HG03575 (cell line): ENCODE data around the gene HBEGF.
"Not testable (repeated sequence)": the region's sequence is repeated elsewhere in the genome, so short reads cannot be mapped to it uniquely, and the experiment has no call there.

ENCODE experiments used
- ATAC-seq: cut with Tn5 transposase; IDR thresholded peaks from one replicate; pipeline ENCODE4 v1.9.1; 2021; ENCODE audit not compliant: unreplicated experiment, insufficient number of reproducible peaks, low FRiP score; ENCODE audit errors: extremely low read depth

Gene HBEGF

DNA sequence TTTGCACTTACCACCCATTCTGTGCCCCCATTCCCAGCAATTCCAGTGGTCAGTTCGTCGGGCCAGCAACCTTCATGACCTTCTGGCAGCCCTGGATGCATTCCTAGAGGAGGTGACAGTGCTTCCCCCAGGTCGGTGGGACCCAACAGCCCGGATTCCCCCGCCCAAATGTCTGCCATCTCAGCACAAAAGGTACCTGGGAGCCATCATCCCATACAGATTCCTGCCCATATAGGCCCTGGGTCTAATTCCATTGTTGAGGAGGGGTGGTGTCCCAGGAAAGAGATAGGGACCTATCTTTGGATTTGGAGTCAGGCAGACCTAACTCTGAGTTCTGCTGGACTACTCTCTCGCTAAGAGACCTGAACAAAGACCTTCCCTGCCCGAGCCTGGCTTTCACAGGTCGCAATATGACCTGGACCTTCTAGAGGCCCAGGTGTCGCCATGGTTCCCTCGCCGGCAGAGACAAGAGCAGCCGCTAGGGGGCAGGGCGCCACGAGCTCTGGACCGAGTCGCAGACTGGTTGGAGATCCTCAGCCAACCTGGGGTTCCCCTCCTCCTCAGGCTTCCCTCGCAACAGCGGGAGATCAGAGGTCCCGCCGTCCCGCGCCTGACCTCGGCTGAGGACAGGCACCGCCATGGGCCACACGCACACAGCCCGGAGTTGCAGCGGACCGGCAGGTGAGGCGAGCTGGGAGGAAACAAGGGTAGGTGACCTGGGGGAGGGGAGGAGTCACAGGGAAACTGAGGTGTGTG, 16.6 kb upstream of the HBEGF start:
- ATAC-seq: no peak

DNA sequence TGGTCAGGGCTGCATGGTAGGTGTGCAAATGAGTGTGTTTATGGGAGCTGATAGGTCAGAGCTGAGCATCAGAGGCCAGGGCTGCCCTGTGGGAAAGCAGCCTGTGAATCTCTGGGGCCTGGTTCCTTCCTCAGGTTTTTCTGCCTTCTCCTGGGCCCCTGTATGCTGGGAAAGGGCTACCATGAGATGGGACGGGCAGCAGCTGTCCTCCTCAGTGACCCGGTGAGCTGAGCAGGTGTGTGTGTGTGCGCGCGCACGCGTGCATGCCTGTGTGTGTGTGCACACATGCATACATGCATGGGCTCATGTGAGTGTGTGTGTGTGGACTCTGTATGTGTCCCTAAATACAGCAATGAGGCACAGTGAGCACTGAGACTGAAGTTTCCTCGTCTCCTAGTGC, 15.9 kb upstream of the HBEGF start:
- ATAC-seq: no peak

DNA sequence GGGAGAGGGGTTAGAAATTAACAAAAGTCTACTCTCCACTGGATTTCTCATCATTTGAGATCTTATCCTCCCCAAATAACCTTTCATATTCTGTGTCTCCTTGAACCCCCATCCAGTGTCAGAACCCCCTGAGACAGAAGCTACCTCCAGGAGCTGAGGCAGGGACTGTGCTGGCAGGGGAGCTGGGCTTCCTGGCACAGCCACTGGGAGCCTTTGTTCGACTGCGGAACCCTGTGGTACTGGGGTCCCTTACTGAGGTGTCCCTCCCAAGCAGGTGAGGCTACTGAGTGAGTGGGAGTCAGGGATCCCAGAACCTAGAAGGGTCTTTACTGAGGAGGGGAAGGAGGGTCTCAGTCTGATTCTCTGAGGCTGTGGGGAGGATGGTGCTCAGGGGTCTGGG, 15.5 kb upstream of the HBEGF start:
- no peak for ATAC-seq

DNA sequence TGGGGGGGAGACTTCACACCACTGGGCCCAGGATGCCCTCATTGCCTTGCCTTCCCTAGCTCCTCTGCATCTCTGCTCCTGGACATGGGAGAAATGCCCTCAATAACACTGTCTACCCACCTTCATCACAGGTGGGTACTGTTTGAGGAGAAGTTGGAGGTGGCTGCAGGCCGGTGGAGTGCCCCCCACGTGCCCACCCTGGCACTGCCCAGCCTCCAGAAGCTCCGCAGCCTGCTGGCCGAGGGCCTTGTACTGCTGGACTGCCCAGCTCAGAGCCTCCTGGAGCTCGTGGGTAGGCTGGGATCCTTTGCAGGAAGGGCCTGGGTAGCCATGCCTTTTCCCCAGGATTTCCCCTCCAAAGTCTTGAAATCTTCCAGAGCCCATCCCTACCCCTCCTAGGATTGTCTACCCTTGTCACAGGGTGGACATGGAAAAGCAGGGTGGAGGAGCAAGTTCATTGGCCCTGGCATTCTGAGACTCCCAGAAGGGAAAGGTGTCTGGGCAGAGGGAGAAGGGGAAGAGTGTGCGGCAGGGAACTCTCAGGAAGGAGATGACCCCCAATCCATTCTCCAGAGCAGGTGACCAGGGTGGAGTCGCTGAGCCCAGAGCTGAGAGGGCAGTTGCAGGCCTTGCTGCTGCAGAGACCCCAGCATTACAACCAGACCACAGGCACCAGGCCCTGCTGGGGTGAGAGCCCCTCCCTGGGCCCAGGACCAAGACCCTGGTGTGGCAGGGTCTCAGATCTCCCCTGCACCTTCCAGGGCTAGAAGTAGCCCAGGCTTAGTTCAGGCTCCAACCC, 14.5 kb upstream of the HBEGF start:
- ATAC-seq: no peak

DNA sequence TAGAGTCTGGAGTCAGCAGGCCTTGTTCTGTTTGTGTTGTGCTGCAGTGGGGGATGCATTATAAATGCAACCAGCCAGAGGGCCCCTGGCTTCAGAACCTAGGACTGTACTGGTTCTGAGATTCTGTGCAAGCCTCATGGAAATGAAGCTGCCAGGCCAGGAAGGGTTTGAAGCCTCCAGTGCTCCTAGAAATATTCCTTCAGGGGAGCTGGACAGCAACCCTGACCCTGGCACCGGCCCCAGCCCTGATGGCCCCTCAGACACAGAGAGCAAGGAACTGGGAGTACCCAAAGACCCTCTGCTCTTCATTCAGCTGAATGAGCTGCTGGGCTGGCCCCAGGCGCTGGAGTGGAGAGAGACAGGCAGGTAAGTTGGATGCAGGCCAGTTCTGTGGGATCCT, 13.7 kb upstream of the HBEGF start, which contains the start of gene SLC4A9:
TSS of gene SLC4A9 (plus strand) at position 94 of the 400 bp plus-strand sequence. CDS start at position 137, 43 bp downstream.
- no peak for ATAC-seq

DNA sequence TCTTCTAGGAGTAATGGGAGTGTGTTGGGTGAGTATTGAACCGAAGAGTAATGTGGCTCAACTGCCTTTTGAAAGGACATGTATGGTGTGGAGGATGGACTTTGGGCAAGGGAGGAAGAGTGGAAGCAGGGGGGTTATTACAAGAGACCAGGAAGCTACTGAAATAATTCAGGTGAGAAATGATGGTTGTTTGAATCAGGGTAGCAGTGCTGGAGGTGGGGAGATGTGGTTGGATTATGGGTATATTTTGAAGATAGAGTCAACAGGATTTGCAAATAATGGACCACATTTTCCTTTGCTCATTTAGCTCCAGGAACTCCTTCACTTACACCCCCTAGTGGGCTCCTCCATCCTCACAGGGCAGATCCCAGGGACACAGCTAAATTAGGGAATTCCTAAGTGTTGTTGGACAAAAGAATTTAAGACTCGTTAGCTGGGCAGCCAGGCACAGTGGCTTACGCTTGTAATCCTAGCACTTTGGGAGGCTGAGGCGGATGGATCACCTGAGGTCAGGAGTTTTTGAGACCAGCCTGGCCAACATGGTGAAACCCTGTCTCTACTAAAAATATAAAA, 12.4 kb upstream of the HBEGF start:
- no peak for ATAC-seq

DNA sequence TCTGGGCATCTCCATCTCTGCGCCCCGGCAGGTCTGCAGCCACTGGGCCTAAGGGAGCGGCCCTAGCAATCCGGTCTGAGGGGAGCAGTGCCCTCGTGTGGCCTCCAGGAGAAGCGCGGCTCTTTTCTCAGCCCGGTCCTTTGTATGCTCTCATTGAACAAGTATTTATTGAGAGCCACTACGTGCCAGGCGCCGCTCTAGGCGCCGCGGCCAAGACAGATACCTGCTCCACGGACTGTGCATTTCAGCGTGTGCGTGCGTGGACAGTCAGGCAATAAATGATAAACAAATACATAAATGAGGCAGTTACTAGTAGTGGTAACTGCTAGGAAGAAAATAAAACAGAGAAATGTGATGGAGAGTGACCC, 11.3 kb upstream of the HBEGF start:
- peak; percentile 70 for ATAC-seq

DNA sequence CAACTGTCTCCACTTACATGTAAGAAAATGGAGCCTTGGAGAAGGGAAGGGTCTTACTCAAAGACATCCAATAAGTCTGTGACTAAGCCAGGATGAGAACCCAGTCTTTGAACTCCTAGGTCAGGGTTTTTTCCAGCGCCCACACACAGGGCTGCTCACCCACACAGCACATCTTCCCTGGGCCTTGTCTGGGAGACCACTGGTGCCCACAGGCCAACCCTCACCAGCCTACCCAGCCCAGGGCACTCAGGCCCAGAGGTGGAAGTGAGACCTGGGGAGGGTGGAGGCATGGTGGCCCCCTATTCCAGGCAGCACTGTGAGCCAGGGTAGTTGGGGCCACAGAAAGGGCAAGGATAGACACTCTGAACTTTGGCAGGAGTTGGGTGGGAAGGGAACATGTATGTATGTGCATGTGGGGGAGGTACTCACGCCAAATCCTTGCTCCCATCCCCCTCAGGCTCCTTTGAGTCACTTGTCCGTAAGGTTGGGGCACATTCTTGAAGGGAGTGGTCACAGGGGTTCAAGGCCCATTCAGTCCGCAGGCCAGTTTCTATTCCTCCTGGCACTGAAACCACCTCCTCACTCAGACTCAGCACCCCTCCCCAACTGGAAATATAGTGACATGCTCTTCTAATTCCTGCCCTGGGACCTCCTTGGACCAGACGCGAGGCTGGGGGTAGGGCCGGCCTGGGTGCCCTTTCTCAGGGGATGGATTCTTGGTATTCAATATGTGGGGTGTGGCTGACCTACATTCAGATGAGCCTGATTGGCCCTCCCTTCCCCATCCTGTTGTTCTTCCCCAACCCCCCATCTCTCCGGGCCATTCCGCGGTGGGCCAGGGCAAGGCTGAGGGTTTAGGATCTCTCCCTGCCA, 10.7 kb upstream of the HBEGF start:
- ATAC-seq: no peak

DNA sequence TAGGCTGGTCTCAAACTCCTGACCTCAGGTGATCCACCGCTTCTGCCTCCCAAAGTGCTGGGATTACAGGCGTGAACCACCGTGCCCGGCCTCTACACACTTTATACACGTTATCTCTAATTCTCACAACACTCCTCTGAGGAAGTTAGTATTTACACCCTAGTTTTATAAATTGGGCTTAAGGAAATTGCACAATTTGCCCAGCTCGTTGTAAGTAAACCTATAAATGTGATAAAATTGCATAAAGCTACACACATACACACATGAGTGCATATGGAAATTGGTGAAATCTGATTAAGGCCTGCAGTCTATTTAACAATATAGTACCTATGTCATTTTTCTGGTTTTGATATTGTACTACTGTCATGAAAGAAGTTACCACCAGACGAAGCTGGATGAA, 9.1 kb upstream of the HBEGF start:
- ATAC-seq: no peak

DNA sequence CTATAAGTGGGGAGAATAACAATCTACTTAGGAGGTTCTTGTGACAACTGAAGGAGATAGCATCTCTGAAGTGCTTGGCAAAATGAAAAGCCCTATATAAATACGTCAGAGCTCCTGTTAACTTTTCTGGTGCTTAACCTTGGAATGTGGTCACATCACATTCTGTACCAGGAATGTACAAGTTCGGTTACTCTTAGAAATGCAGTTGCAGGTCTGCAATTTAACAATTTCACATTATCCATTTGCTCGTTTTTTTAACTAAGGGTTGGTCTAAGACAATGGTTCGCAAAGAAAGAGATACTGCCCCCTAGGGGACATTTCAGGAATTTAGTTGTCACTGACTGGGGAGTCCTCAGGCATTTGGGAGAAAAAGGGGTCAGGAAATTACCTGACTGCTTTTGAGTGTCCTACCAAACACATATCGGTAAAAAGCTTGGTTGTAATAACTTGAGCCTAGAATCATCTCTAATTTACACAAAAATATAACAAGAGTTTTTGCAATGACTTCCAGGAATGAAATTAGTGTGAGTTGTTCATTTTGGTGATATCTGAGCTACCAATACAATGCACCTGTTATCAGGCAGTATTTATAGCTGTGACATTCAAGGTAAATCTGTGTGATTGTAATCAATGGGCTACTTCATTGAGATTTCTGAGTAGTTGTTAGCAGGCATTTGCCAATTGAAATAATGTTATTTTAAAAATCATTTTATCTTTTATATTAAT, 5.4 kb upstream of the HBEGF start:
- no peak for ATAC-seq

DNA sequence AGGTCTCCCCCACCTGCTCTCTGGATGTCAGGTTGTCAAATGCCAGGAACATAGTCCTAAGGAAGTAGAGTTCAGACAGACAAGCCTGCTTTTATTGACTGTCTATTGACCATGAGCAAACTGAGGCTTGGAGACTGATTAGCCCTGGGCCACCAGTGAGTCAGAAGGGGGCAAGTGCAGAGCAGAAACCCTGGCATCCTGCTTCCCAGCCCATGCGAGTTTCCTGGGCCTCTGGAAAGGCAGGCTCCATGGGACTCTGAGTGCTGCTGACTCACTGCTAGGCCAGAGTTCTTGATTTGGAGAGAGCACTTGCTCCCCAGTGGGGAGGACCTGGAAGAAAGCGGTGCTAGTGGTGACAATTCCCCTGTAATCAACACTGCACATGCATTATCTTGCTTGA, 2.8 kb upstream of the HBEGF start:
- no peak for ATAC-seq

DNA sequence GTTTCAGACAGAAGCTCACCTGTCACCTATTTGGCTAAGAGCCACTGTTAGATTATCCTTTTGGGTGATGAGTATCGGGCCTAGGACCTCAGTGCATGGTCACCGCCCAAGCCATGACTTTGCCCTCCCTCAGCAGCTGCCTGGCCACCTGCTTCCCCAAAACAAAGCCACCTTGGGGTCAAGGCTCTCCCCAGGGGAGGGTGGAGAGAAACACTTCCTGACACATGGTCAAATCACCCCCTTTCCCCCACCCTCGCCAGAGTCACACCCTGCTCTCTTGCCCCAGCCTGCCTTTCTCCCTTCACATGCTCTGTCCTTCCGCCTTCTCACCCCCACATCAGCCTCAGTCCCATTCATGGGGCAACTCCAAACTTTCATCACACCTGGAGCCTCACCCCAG, 1.7 kb upstream of the HBEGF start:
- no peak for ATAC-seq

DNA sequence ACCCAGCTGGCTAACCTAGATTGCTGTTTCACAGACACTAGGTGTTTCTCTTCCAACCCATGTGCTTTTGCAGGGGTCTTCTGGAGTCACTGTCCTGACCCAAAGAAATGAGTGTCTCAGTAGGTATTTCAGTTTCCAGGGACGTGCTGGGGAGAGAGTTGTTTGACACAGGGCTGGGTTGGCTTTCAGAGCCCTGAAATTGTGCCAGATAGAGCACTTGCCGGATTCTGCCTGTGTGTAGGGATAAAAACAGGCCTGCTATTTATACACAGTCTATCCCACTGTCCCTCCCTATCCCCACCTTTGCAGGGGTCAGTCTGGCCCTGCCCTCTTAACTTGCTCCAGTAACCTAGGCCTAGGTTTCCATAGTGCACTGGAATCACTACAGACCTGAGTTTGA, 957 bp upstream of the HBEGF start:
- no peak for ATAC-seq

DNA sequence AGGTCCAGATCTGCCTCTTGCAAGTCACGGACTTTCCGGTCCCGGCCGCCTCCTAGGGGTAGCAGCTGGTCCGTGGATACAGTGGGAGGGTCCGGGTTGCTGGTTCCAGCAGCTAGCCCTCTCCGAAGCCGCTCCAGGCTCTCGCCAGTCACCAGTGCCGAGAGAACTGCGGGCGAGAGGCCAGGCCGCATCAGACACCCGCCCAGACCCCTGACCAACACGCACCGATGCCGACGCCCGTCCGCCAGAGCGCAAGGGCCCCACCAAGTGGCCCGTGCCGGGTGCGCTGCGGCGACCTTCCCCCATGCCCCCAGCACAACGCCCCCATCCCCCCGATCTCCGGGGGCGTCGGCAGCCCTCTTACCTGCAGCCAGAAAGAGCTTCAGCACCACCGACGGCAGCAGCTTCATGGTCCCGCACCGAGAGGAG, 470 bp downstream of the HBEGF start:
- ATAC-seq: no peak

DNA sequence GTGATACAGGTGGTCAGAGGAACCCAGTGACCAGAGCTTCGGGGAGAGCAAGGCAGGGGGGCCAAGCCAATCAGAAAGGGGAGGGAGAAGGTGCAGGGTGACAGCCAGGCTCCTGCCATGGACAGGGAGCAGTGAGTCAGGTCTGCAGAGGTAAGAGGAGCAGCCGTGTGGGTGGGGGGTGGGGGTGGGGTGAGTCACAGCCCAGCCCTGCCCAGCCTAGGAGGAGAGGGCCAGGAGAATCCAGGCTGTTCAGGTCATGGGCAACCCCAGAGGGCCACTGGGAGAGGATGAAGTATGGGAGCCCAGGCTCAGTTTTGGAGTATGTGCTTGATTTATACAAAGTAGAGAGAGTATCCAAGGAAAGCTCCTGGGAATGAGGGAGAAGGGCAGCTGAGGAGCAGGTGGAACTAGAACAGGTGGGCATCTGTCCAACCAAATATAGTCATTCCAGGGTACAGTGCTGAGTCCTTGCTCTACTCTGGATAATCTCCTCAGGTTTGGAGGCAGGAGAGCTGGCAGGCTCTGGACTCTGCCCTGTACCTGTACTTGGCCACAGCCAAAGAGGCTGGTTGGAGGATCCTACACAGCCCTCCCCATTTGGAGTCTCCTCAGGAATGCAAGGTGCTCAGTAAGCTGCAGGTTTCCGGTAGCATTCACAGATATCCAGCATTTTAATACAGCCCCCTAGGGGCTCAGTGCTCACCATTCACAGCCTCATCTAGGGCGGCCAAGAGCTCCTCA, 1.6 kb downstream of the HBEGF start:
- no peak for ATAC-seq

DNA sequence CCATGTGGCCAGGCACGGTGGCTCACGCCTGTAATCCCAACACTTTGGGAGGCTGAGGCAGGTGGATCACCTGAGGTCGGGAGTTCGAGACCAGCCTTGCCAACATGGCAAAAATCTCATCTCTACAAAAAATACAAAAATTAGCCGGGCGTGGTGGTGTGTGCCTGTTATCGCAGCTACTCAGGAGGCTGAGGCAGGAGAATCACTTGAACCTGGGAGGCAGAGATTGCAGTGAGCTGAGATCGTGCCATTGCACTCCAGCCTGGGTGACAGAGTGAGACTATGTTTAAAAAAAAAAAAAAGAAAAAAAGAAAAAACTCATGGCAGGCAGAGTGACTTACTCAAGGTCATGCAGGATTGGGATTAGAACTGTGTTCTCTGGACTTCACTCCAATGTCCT, 2.6 kb downstream of the HBEGF start:
- ATAC-seq: not testable (repeated sequence)

DNA sequence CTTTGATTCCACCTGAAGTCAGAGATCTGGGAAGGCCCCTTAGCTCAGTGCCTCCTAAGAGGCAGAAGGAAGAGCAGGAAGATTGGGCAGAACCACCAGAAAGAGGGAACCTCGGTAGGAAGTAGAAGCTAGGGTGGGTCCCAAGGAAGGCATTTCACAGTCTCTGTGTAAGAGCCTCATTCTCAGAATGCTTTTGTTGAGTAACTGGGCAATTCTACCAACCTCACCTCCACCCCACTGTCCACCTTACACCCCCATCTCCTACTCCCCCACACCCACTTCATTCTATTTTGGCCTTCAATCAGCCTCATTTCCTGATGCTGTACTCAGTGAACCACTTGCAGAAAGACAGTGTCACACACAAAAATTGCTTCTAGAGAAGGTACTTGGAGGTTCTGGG, 3.5 kb downstream of the HBEGF start:
- ATAC-seq: no peak

DNA sequence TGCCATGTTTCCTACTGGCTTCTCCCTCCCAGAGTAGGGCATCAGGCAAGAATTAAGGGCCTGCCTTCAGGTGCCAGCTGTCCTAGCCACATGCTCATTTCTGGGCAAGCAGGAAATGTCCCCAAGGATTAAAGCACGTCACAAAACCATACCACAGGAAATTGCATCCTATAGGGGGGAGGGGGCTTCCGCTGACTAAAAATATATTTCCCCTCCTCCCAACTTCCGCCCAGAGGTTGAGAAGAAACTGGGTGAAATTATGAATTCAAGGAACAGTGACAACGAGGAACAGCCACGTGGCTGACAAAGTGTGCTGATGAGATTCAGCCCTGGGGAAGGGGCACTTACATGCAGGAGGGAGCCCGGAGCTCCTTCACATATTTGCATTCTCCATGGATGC, 4.1 kb downstream of the HBEGF start:
- no peak for ATAC-seq
